GM21737 (cell line): Measurements from ENCODE around the gene ALOX5AP.
"Not testable (repeated sequence)": the region's sequence is repeated elsewhere in the genome, so short reads cannot be mapped to it uniquely, and the experiment has no call there.

Experiments used
- ATAC-seq: cut with Tn5 transposase; IDR thresholded peaks from one replicate; pipeline ENCODE4 v1.9.1; 2021; ENCODE audit warnings: mild to moderate bottlenecking, moderate library complexity; ENCODE audit not compliant: unreplicated experiment

ALOX5AP gene

GRCh38 chr13:30736461-30737320 is 1.3 kb downstream of the ALOX5AP start:
- ATAC-seq = no peak

- no peak for ATAC-seq
Measured at GRCh38 chr13:30737511-30738337, 2.4 kb downstream of the ALOX5AP start.

GRCh38 chr13:30738526-30739236 is 3.3 kb downstream of the ALOX5AP start:
- ATAC-seq = no peak

- ATAC-seq = no peak
Measured at GRCh38 chr13:30739237-30739528, 3.8 kb downstream of the ALOX5AP start.

- ATAC-seq = peak; percentile 30
Measured at GRCh38 chr13:30739761-30740642, 4.7 kb downstream of the ALOX5AP start.

- ATAC-seq = no peak
Measured at GRCh38 chr13:30742901-30743300, 7.6 kb downstream of the ALOX5AP start.

GRCh38 chr13:30743319-30744055 is 8.1 kb downstream of the ALOX5AP start:
- ATAC-seq = no peak

- ATAC-seq = peak; percentile 93
Measured at GRCh38 chr13:30744056-30744680, 8.8 kb downstream of the ALOX5AP start.

- no peak for ATAC-seq
Measured at GRCh38 chr13:30744681-30745077, 9.3 kb downstream of the ALOX5AP start.

- ATAC-seq = no peak
Measured at GRCh38 chr13:30745906-30746686, 10.8 kb downstream of the ALOX5AP start.

GRCh38 chr13:30746791-30747190 is 11.4 kb downstream of the ALOX5AP start:
- ATAC-seq = no peak

- not testable (repeated sequence) for ATAC-seq
Measured at GRCh38 chr13:30747845-30748244, 12.5 kb downstream of the ALOX5AP start.

- ATAC-seq = no peak
Measured at GRCh38 chr13:30748717-30749116, 13.4 kb downstream of the ALOX5AP start.

GRCh38 chr13:30750036-30750435 is 14.7 kb downstream of the ALOX5AP start:
- no peak for ATAC-seq

- no peak for ATAC-seq
Measured at GRCh38 chr13:30751183-30751933, 16.0 kb downstream of the ALOX5AP start.

- no peak for ATAC-seq
Measured at GRCh38 chr13:30752201-30752797, 17.0 kb downstream of the ALOX5AP start.

- no peak for ATAC-seq
Measured at GRCh38 chr13:30753030-30753616, 17.8 kb downstream of the ALOX5AP start.
